HUES64 (cell line): ENCODE results near the gene ZMAT5. TPM values are rescaled to one million over a fixed set of nuclear protein-coding genes. Genes with fewer than 3 reads are reported as not detected.

Source experiments
- H3K27ac ChIP-seq: 2 replicates; pipeline ENCODE4 v1.7.0; 2013; ENCODE audit warnings: low read depth, low read length, inconsistent platforms
- H3K27me3 ChIP-seq: 2 replicates; pipeline ENCODE4 v1.6.1; 2013; ENCODE audit warnings: mild to moderate bottlenecking, low read length; ENCODE audit not compliant: insufficient read depth
- H3K36me3 ChIP-seq: 2 replicates; pipeline ENCODE4 v1.6.1; 2013; ENCODE audit warnings: mild to moderate bottlenecking, low read length; ENCODE audit not compliant: insufficient read depth
- H3K4me1 ChIP-seq: 2 replicates; pipeline ENCODE4 v1.6.1; 2013; ENCODE audit warnings: mild to moderate bottlenecking, low read length, moderate library complexity; ENCODE audit not compliant: insufficient read depth
- H3K4me3 ChIP-seq: 2 replicates; pipeline ENCODE4 v1.5.1; 2013; ENCODE audit warnings: mild to moderate bottlenecking, low read length, moderate library complexity
- H3K9ac ChIP-seq: 2 replicates; pipeline ENCODE4 v1.6.1; 2013; ENCODE audit warnings: mild to moderate bottlenecking, low read depth, low read length
- H3K9me3 ChIP-seq: 2 replicates; pipeline ENCODE4 v1.6.1; 2013; ENCODE audit warnings: low read depth, low read length; ENCODE audit not compliant: insufficient read depth
- whole genome bisulfite sequencing: fragments of 150-250, 120-280 bp; methylation state at CpG from one replicate; pipeline ENCODE4 v1.1.7; 2013; ENCODE audit warnings: missing lambda C conversion rate; 5-methylcytosine and 5-hydroxymethylcytosine counted together
- polyA plus RNA-seq, 2 experiments: library from polyadenylated mRNA; stranded (reverse); fragments of 50-300 nt; gene quantifications; one replicate each; pipeline ENCODE4 v1.2.3, GENCODE V29; 2013

ZMAT5 gene, protein sequence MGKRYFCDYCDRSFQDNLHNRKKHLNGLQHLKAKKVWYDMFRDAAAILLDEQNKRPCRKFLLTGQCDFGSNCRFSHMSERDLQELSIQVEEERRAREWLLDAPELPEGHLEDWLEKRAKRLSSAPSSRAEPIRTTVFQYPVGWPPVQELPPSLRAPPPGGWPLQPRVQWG
- 15.0 TPM for polyA plus RNA-seq (2013, experiment 1 of 2)
- 16.5 TPM for polyA plus RNA-seq (2013, experiment 2 of 2)

DNA sequence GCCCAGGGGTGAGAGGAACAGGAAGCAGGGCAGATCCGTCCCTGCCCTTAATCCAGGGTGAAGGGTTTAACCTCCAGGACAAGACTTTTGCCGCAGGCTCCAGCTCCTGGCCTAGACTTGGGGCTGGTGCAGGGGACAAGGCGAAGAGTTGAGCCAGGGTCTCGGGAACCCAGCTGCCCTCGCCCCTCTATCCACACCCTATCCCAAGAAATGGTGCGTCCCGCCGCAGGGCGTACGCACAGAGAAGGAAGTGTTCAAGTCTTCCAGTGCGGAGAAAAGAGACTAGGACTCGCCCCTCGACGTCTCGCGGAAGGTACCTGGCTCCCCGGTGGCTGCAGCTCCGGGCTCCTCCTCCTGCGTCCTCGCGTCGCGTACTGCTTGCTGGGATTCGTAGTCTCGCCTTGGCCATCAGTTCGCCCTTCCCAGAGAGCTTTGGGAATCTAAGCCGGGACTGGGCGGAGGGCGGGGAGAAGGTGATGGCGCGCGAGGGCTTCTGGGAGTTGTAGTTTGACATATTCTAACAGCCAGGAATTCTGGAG lies at the start of gene ZMAT5:
ZMAT5 (minus strand) TSS at position 376 of the 539 bp plus-strand sequence. CDS start 18,463 bp downstream, outside the sequence.
- H3K36me3 ChIP-seq = peaks cover 14% of the 10 kb centered on the region
- peaks cover 6% of the 10 kb centered on the region; the same call in 1 of the 2 replicates for H3K4me1 ChIP-seq
- H3K9ac ChIP-seq = peak within 1 kb of the TSS; percentile 84
- H3K9me3 ChIP-seq = no peaks in the 10 kb centered on the region
- peak within 1 kb of the TSS; percentile 83 for H3K27ac ChIP-seq
- H3K27me3 ChIP-seq = no peaks in the 10 kb centered on the region
- peak within 1 kb of the TSS; percentile 84 for H3K4me3 ChIP-seq
- WGBS = 1% methylated on average over 32 of the region's 32 CpGs

DNA sequence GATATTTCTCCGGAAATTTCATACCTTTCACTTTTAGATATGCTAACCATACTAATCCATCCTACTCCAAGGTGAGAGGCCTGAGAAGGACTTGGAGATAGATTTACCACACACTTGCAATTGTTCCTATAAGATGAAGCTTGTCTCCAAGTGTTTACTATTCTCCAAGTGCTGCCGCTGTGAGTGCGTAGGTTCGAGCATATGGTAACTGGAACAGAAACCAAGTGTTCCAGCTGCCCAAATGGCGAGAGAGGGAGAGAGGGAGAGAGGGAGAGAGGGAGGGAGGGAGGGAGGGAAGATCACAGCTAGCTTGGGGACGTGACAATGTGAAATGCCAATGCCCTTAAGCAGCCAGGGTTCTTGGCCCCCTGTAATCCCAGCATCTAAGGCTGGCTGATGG lies 49.7 kb upstream of the ZMAT5 start:
- Histone ChIP-seq H3K36me3 (peaks cover 65% of the 10 kb centered on the region), H3K9ac (no peak overlapping the region), H3K9me3 (no peaks in the 10 kb centered on the region), H3K4me3 (no peak overlapping the region), H3K27ac (no peak overlapping the region), H3K4me1 (no peaks in the 10 kb centered on the region), H3K27me3 (no peaks in the 10 kb centered on the region)
- 88% methylated on average over 6 of the region's 6 CpGs for WGBS

DNA sequence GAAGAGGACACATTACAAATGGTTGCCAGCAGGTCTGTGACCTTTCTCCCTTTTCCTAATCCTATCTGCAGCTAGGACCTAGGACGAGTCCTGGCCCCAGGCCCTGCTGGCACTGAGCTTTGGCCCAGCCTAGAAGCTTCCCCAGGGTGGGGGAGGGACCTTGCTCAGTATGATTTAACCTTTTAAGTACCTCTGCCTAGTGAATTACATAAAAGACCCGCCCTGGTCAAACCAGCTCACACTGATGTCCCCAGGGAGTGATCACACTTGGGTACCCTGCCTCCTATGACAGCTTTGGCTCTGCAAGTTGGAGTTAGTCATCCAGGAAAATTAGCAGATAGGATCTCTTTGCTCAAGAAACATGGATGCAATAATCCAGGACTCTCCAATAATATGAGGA lies 49.3 kb upstream of the ZMAT5 start:
- Histone ChIP-seq H3K27me3 (no peaks in the 10 kb centered on the region), H3K4me3 (no peak overlapping the region), H3K9me3 (no peaks in the 10 kb centered on the region), H3K36me3 (peaks cover 65% of the 10 kb centered on the region), H3K4me1 (no peaks in the 10 kb centered on the region), H3K9ac (no peak overlapping the region), H3K27ac (no peak overlapping the region)
- 64% methylated on average over 2 of the region's 2 CpGs for WGBS

DNA sequence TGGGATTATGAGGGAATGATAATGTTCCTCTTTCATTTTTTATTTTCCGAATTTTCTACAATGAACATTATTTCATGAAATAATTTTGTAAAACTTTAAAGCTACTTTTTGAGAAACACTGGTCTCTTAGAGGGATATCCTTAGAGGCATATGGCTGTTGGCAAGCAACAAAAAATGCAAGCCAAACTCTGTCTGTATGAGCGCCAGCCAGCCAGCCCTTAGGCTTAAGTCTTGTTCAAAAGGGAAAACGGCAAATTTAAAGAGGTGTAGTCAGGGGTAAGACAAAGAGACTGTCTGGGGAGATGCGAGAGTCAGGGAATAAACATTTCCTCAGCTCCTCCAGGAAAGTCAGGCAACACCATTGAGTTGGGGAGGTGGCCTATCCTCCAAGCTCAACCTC lies 48.8 kb upstream of the ZMAT5 start:
- Histone ChIP-seq H3K27ac (no peak overlapping the region), H3K4me3 (no peak overlapping the region), H3K9ac (no peak overlapping the region), H3K27me3 (no peaks in the 10 kb centered on the region), H3K4me1 (no peaks in the 10 kb centered on the region), H3K9me3 (no peaks in the 10 kb centered on the region), H3K36me3 (peaks cover 64% of the 10 kb centered on the region)
- 87% methylated on average over 3 of the region's 4 CpGs for WGBS

DNA sequence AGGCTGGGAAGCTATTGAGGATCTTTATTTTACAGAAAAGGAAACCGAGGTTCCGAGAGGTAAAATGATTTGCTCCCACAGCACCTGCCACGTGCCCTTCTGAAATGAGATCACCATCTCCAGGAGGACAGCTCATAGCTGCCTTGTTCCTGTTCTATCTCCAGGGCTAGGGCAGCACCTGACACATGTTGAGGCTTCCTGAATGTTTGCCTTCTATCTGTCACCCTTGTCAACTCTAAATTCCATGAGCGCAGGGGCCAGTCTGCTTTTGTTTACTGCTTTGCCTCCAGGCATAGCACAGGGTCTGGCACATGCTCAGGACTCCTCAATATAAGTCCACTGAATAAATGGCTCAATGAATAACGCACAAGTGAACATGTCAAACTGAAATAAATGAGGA lies 47.2 kb upstream of the ZMAT5 start:
- no peak overlapping the region for H3K27ac ChIP-seq
- peaks cover 75% of the 10 kb centered on the region for H3K36me3 ChIP-seq
- WGBS = 95% methylated on average over 5 of the region's 5 CpGs
- no peak overlapping the region for H3K4me3 ChIP-seq
- no peaks in the 10 kb centered on the region for H3K9me3 ChIP-seq
- H3K4me1 ChIP-seq = no peaks in the 10 kb centered on the region
- no peak overlapping the region for H3K9ac ChIP-seq
- no peaks in the 10 kb centered on the region for H3K27me3 ChIP-seq

DNA sequence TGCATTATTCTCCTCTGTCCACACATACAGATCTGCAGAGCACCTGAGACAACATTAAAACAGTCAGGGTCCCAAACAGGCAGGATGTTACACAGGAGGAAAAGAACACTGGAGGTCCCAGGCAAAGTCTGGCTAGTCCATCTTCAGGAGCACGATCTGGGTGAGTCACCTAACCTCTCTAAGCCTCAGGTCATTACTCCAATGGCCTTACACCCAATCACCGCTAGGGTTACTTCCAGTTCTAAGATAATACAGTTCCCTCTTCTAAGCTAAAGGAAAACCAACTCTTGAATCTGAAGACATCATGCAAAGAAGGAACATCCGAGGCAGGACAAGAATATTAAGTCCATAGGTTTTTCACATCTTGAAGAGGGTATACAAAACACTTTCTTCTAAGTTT lies 46.8 kb upstream of the ZMAT5 start:
- Histone ChIP-seq H3K4me1 (no peaks in the 10 kb centered on the region), H3K9ac (no peak overlapping the region), H3K36me3 (peaks cover 72% of the 10 kb centered on the region), H3K27ac (no peak overlapping the region), H3K9me3 (no peaks in the 10 kb centered on the region), H3K27me3 (no peaks in the 10 kb centered on the region), H3K4me3 (no peak overlapping the region)
- WGBS = 79% methylated on average over 3 of the region's 3 CpGs

DNA sequence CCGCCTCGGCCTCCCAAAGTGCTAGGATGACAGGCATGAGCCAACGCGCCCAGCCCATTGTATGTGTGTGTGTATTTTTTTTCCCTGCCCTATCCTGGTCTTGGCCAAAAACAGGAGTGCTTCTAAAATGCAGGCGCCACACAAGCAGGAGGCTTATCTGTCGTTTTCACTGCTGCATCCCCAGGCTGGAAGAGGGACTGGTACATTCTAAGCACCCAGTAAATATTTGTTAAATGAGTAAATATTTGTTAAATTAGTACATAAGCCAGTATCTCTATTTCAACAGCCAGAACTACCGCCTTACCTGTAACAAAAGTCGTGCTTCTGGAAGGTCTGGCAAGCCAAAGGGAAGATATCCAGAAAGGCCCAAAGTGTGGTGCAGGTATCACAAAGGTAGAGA lies 46.3 kb upstream of the ZMAT5 start:
- Histone ChIP-seq H3K36me3 (peaks cover 76% of the 10 kb centered on the region), H3K4me1 (no peaks in the 10 kb centered on the region)
- 92% methylated on average over 8 of the region's 8 CpGs for WGBS

DNA sequence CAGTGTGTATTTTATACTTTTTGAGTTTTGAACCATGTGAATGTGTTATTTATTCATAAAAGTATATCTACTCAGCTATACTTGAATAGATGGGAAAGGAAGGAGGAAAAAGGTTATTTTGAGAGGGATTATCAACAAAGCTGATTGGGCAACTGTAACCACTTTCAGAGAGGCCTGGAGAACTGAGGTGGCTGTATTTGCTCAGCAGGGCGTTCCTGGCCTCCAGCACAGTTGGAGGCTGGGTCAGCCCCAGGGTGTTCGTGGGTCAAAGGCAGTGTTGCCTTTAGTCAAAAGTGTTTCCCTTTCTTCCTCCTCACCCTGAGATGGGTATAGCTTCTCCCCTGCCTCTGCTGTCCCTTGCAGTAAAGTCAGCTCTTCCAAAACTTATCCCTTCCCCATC lies 44.6 kb upstream of the ZMAT5 start:
- Histone ChIP-seq H3K27ac (no peak overlapping the region), H3K36me3 (peaks cover 84% of the 10 kb centered on the region), H3K9me3 (no peaks in the 10 kb centered on the region), H3K4me3 (no peak overlapping the region), H3K9ac (no peak overlapping the region), H3K4me1 (no peaks in the 10 kb centered on the region), H3K27me3 (no peaks in the 10 kb centered on the region)
- WGBS = 83% methylated on average over 2 of the region's 2 CpGs

More for the DNA sequence above, 46.3 kb upstream of the ZMAT5 start:
- no peaks in the 10 kb centered on the region for H3K9me3 ChIP-seq
- H3K27me3 ChIP-seq = no peaks in the 10 kb centered on the region
- no peak overlapping the region for H3K27ac ChIP-seq
- no peak overlapping the region for H3K4me3 ChIP-seq
- no peak overlapping the region for H3K9ac ChIP-seq

DNA sequence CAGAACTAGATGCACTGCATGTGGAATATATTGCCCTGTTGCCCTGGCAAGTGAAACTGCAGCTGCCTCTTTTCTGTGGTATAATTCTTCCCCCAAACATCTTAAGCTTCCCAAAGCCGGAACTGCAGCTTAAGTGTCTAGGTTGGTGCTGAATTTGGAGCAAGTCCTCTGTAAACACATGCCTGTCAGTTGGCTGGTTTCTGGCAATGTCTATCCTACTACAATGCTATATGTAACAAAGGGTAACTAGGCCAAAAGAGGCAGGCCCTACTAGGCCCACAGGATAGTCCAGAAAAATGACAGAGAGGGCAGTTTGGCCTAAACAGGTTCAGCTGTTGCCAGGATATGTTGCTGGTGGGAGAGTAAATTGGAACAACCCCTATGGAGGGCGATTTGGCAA lies 43.4 kb upstream of the ZMAT5 start:
- Histone ChIP-seq H3K36me3 (peaks cover 85% of the 10 kb centered on the region), H3K9ac (no peak overlapping the region), H3K4me3 (no peak overlapping the region), H3K27ac (no peak overlapping the region), H3K4me1 (no peaks in the 10 kb centered on the region), H3K9me3 (no peaks in the 10 kb centered on the region), H3K27me3 (no peaks in the 10 kb centered on the region)
- WGBS = 94% methylated on average over 2 of the region's 2 CpGs

DNA sequence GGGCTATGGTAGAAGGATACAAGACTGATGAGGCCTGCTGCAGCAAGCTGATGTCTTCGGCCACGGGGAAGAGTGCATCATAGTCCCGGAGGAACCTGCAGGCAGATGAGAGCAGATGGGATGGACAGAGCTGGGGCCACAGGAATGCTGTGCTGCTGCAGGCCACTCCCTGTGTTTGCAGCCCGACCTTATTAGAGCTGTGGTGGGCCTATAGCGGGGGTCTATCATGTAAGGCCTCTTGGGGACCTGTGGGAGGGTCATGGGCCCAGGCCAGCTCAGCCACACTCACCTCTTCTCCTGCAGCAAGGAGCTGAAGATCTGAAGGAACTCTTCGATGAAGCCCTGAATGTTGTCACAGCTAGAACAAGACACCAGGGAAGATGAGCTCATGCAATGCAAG lies 39.4 kb upstream of the ZMAT5 start:
- 91% methylated on average over 6 of the region's 6 CpGs for WGBS
- H3K4me1 ChIP-seq = no peaks in the 10 kb centered on the region
- no peaks in the 10 kb centered on the region for H3K27me3 ChIP-seq
- H3K4me3 ChIP-seq = no peak overlapping the region
- no peaks in the 10 kb centered on the region for H3K9me3 ChIP-seq
- no peak overlapping the region for H3K27ac ChIP-seq
- peaks cover 81% of the 10 kb centered on the region for H3K36me3 ChIP-seq
- no peak overlapping the region for H3K9ac ChIP-seq

DNA sequence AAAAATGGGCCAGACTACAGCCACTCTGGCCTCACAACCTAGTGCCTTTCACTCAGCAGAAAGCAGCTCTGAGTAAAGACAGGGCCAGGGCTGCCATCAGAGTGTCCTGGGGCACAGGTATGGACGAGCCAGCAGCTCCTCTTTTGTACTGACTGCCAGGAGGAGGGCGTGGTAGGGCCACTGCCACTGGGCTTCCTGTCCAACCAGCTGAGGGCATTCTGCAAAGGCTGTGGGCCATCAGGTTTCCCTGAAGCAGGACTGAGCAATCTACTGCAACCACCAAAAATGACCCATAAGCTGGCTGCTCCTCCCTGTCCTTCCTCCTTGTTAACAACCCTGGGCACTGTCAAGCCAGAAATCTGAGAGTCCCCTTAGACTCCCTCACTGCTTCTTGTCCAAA lies 38.2 kb upstream of the ZMAT5 start:
- H3K4me3 ChIP-seq = no peak overlapping the region

DNA sequence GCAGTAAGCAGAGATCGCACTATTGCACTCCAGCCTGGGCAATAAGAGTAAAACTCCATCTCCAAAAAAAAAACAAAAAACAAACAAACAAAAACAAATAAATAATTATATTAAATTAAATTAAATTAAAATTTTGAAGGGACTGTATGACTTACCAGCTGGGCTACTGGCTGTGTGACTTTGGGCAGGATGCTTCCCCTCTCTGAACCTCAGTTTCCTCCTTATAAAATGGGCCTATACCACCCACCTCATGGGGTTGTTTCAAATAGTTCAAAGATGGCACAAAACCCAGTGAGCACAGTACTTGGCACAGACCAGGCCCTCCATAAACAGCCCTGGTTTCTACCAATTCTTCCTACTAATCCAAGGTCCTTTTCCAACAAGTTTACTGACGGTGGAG lies 36.4 kb upstream of the ZMAT5 start:
- Histone ChIP-seq H3K4me1 (no peaks in the 10 kb centered on the region), H3K36me3 (peaks cover 89% of the 10 kb centered on the region), H3K4me3 (no peak overlapping the region), H3K9me3 (no peaks in the 10 kb centered on the region), H3K27ac (no peak overlapping the region), H3K9ac (no peak overlapping the region), H3K27me3 (no peaks in the 10 kb centered on the region)
- 100% methylated on average over 2 of the region's 2 CpGs for WGBS

More for the DNA sequence above, 38.2 kb upstream of the ZMAT5 start:
- WGBS = 90% methylated on average over 2 of the region's 2 CpGs
- no peaks in the 10 kb centered on the region for H3K4me1 ChIP-seq
- H3K36me3 ChIP-seq = peaks cover 83% of the 10 kb centered on the region
- no peaks in the 10 kb centered on the region for H3K9me3 ChIP-seq
- H3K27me3 ChIP-seq = no peaks in the 10 kb centered on the region
- no peak overlapping the region for H3K9ac ChIP-seq
- no peak overlapping the region for H3K27ac ChIP-seq
